NCI-H524 treated with DMSO at 0.1 percent for 48 hours (cell line): Measurements from ENCODE around the gene OPA3.
"Not testable (repeated sequence)": the region's sequence is repeated elsewhere in the genome, so short reads cannot be mapped to it uniquely, and the experiment has no call there.

Experiments used
- DNase-seq: peaks from one replicate; lab custom pipeline; 2025; lab: John Stamatoyannopoulos, UW

Gene OPA3

GRCh38 chr19:45584332-45585157 lies at the start of gene OPA3:
Gene OPA3, minus strand, starts transcription at chr19:45584802. Its CDS starts 38 bp downstream, at chr19:45584764.
- DNase-seq, result peak; percentile 91

- DNase-seq, result no peak
Measured at GRCh38 chr19:45632468-45633196, 48.0 kb upstream of the OPA3 start.

- no peak for DNase-seq
Measured at GRCh38 chr19:45630463-45630862, 45.9 kb upstream of the OPA3 start.

- DNase-seq, result no peak
Measured at GRCh38 chr19:45629704-45630103, 45.1 kb upstream of the OPA3 start.

GRCh38 chr19:45628219-45628618 lies 43.6 kb upstream of the OPA3 start:
- not testable (repeated sequence) for DNase-seq

- no peak for DNase-seq
Measured at GRCh38 chr19:45623984-45624383, 39.4 kb upstream of the OPA3 start.

- no peak for DNase-seq
Measured at GRCh38 chr19:45621976-45622503, 37.4 kb upstream of the OPA3 start.

- no peak for DNase-seq
Measured at GRCh38 chr19:45621389-45621788, 36.8 kb upstream of the OPA3 start.

GRCh38 chr19:45616704-45617017 lies 32.1 kb upstream of the OPA3 start:
- DNase-seq, result no peak

- no peak for DNase-seq
Measured at GRCh38 chr19:45615795-45616703, 31.4 kb upstream of the OPA3 start.

GRCh38 chr19:45615056-45615455 lies 30.5 kb upstream of the OPA3 start:
- DNase-seq, result not testable (repeated sequence)

- DNase-seq, result no peak
Measured at GRCh38 chr19:45613926-45614725, 29.5 kb upstream of the OPA3 start.

GRCh38 chr19:45608948-45609347 lies 24.3 kb upstream of the OPA3 start:
- no peak for DNase-seq

GRCh38 chr19:45607071-45608029 lies 22.7 kb upstream of the OPA3 start:
- DNase-seq, result no peak

- no peak for DNase-seq
Measured at GRCh38 chr19:45601524-45602374, 17.1 kb upstream of the OPA3 start, which contains the start of gene GPR4. Gene GPR4, minus strand, starts transcription at chr19:45602212. Its CDS starts 10,346 bp downstream, at chr19:45591866.

GRCh38 chr19:45601115-45601514 lies 16.5 kb upstream of the OPA3 start:
- DNase-seq, result no peak

- no peak for DNase-seq
Measured at GRCh38 chr19:45600340-45600885, 15.8 kb upstream of the OPA3 start.

GRCh38 chr19:45599286-45599685 lies 14.7 kb upstream of the OPA3 start:
- DNase-seq, result no peak
